ENCODE data around the gene SH2D2A. TPM values are rescaled to one million over a fixed set of nuclear protein-coding genes. Genes with fewer than 3 reads are reported as not detected.

The SH2D2A gene
- total RNA-seq, 1 experiment from 2014 or later: 4.0 TPM

GRCh38 chr1:156845953-156846545 is 29.4 kb upstream of the SH2D2A start:
- intact Hi-C loops (cut with micrococcal nuclease; ENCODE audit: unreplicated experiment): no loop called here
- CTCF ChIA-PET: interaction anchor here (0.5 kb wide), 2 partner anchors 29 to 470 kb away, joined by 4 to 5 read pairs; no protein-coding TSS in a partner anchor
- Histone ChIP-seq H2AFZ (no peak overlapping the region), H3K4me3 (no peak overlapping the region), H3K9me3 (ENCODE audit: insufficient read depth, low read depth) (no peaks in the 10 kb centered on the region), H3K9me2 (ENCODE audit: insufficient read depth) (no peaks in the 10 kb centered on the region), H3K36me3 (ENCODE audit: low read depth) (no peaks in the 10 kb centered on the region), H3K27me3 (ENCODE audit: insufficient read depth, low read depth) (peaks cover 27% of the 10 kb centered on the region; the same call in 1 of the 2 replicates), H3K27ac (no peak overlapping the region), H4K20me1 (ENCODE audit: insufficient read depth) (no peaks in the 10 kb centered on the region; the same call in 1 of the 2 replicates), H3K4me1 (replicated peaks; ENCODE audit: insufficient read depth) (no peaks in the 10 kb centered on the region), H3K79me2 (ENCODE audit: low read depth) (no peaks in the 10 kb centered on the region), H3F3A (ENCODE audit: insufficient read depth, low read depth) (no peaks in the 10 kb centered on the region), H3K4me2 (no peak overlapping the region)
- POLR2A ChIA-PET (ENCODE audit: unreplicated experiment): no interaction called here
- TF ChIP-seq CTCF (conservative IDR thresholded peaks at IDR 0.05) (no peak), EZH2 (IDR thresholded peaks at IDR 0.05; ENCODE audit: low read depth) (no peak)
- BruUV-seq (replicated peaks): no TSS peak
- DNase-seq: no peak

- Histone ChIP-seq H3K9me3 (ENCODE audit: insufficient read depth, low read depth) (no peaks in the 10 kb centered on the region), H3K27me3 (ENCODE audit: insufficient read depth, low read depth) (peaks cover 27% of the 10 kb centered on the region; the same call in 1 of the 2 replicates), H3K27ac (no peak overlapping the region), H3F3A (ENCODE audit: insufficient read depth, low read depth) (no peaks in the 10 kb centered on the region), H3K4me3 (no peak overlapping the region), H3K9me2 (ENCODE audit: insufficient read depth) (no peaks in the 10 kb centered on the region), H3K4me2 (no peak overlapping the region), H2AFZ (no peak overlapping the region), H4K20me1 (ENCODE audit: insufficient read depth) (no peaks in the 10 kb centered on the region; the same call in 1 of the 2 replicates), H3K79me2 (ENCODE audit: low read depth) (no peaks in the 10 kb centered on the region), H3K36me3 (ENCODE audit: low read depth) (no peaks in the 10 kb centered on the region), H3K4me1 (replicated peaks; ENCODE audit: insufficient read depth) (no peaks in the 10 kb centered on the region)
- TF ChIP-seq CTCF (conservative IDR thresholded peaks at IDR 0.05): no peak
- no peak for TF ChIP-seq EZH2 (IDR thresholded peaks at IDR 0.05; ENCODE audit: low read depth)
- ChIA-PET POLR2A (ENCODE audit: unreplicated experiment) (no interaction called here), CTCF (interaction anchor here (0.5 kb wide), 1 partner anchor 470 kb away, joined by 5 read pairs; no protein-coding TSS in a partner anchor)
- intact Hi-C loops (cut with micrococcal nuclease; ENCODE audit: unreplicated experiment): no loop called here
- no TSS peak for BruUV-seq (replicated peaks)
- DNase-seq: no peak
Measured at GRCh38 chr1:156845055-156845952, 28.7 kb upstream of the SH2D2A start.

- peaks cover 27% of the 10 kb centered on the region; the same call in 1 of the 2 replicates for H3K27me3 ChIP-seq (ENCODE audit: insufficient read depth, low read depth)
- H3F3A ChIP-seq (ENCODE audit: insufficient read depth, low read depth): no peaks in the 10 kb centered on the region
- ChIA-PET POLR2A (ENCODE audit: unreplicated experiment) (no interaction called here), CTCF (no interaction called here)
- H2AFZ ChIP-seq: no peak overlapping the region
- BruUV-seq (replicated peaks): no TSS peak
- H4K20me1 ChIP-seq (ENCODE audit: insufficient read depth): no peaks in the 10 kb centered on the region; the same call in 1 of the 2 replicates
- no peak for TF ChIP-seq CTCF (conservative IDR thresholded peaks at IDR 0.05)
- no peak for TF ChIP-seq EZH2 (IDR thresholded peaks at IDR 0.05; ENCODE audit: low read depth)
- H3K36me3 ChIP-seq (ENCODE audit: low read depth): no peaks in the 10 kb centered on the region
- H3K4me2 ChIP-seq: no peak overlapping the region
- no peak overlapping the region for H3K4me3 ChIP-seq
- no peaks in the 10 kb centered on the region for H3K79me2 ChIP-seq (ENCODE audit: low read depth)
- intact Hi-C loops (cut with micrococcal nuclease; ENCODE audit: unreplicated experiment): no loop called here
- H3K27ac ChIP-seq: no peak overlapping the region
- H3K9me2 ChIP-seq (ENCODE audit: insufficient read depth): no peaks in the 10 kb centered on the region
- no peaks in the 10 kb centered on the region for H3K4me1 ChIP-seq (replicated peaks; ENCODE audit: insufficient read depth)
- no peak for DNase-seq
- H3K9me3 ChIP-seq (ENCODE audit: insufficient read depth, low read depth): no peaks in the 10 kb centered on the region
Measured at GRCh38 chr1:156844638-156845037, 28.0 kb upstream of the SH2D2A start.

Measured in PC-9 (cell line).